Retinal pigment epithelial cell (primary cell): ENCODE measurements around the gene TPSAB1.
"Not testable (repeated sequence)": the region's sequence is repeated elsewhere in the genome, so short reads cannot be mapped to it uniquely, and the experiment has no call there.

Source experiments
- DNase-seq: peaks from one replicate; pipeline ENCODE4 v3.0.0-alpha.2; 2010; ENCODE audit warnings: low read depth
- H3K4me3 ChIP-seq: 2 replicates; pipeline ENCODE4 v1.5.1; 2011; ENCODE audit warnings: mild to moderate bottlenecking, low read length, control low read depth, moderate library complexity
- CTCF ChIP-seq: conservative IDR thresholded peaks from 2 replicates; pipeline ENCODE4 v1.5.1; 2011; ENCODE audit warnings: low read depth, low read length, control low read depth, inconsistent platforms

The TPSAB1 gene

GRCh38 chr16:1231301-1231700 is 9.2 kb upstream of the TPSAB1 start:
- not testable (repeated sequence) for H3K4me3 ChIP-seq, DNase-seq

GRCh38 chr16:1232049-1232748 is 8.3 kb upstream of the TPSAB1 start:
- DNase-seq, H3K4me3 ChIP-seq: not testable (repeated sequence)

- H3K4me3 ChIP-seq, DNase-seq: not testable (repeated sequence)
Observed at GRCh38 chr16:1236659-1237058, 3.8 kb upstream of the TPSAB1 start.

- no peak overlapping the region for H3K4me3 ChIP-seq
- DNase-seq: no peak
- TF ChIP-seq CTCF: no peak
Observed at GRCh38 chr16:1237990-1238389, 2.5 kb upstream of the TPSAB1 start.

- not testable (repeated sequence) for DNase-seq, H3K4me3 ChIP-seq
Observed at GRCh38 chr16:1238909-1239308, 1.6 kb upstream of the TPSAB1 start.

- H3K4me3 ChIP-seq, DNase-seq: not testable (repeated sequence)
Observed at GRCh38 chr16:1239575-1239974, 930 bp upstream of the TPSAB1 start.

- not testable (repeated sequence) for H3K4me3 ChIP-seq, DNase-seq
Observed at GRCh38 chr16:1241081-1241480, 576 bp downstream of the TPSAB1 start.

GRCh38 chr16:1243363-1243762 is 2.9 kb downstream of the TPSAB1 start:
- H3K4me3 ChIP-seq, DNase-seq: not testable (repeated sequence)

GRCh38 chr16:1243907-1244850 is 3.7 kb downstream of the TPSAB1 start:
- not testable (repeated sequence) for DNase-seq, H3K4me3 ChIP-seq

GRCh38 chr16:1244881-1245280 is 4.4 kb downstream of the TPSAB1 start:
- no peak for TF ChIP-seq CTCF
- DNase-seq: no peak
- no peak overlapping the region for H3K4me3 ChIP-seq

- no peak overlapping the region for H3K4me3 ChIP-seq
- no peak for DNase-seq
- no peak for TF ChIP-seq CTCF
Observed at GRCh38 chr16:1245452-1246020, 5.0 kb downstream of the TPSAB1 start.

- not testable (repeated sequence) for DNase-seq, H3K4me3 ChIP-seq
Observed at GRCh38 chr16:1247903-1248537, 7.5 kb downstream of the TPSAB1 start.

- DNase-seq, H3K4me3 ChIP-seq: not testable (repeated sequence)
Observed at GRCh38 chr16:1249031-1249755, 8.7 kb downstream of the TPSAB1 start.

GRCh38 chr16:1253701-1254364 is 13.3 kb downstream of the TPSAB1 start:
- not testable (repeated sequence) for DNase-seq, H3K4me3 ChIP-seq
